ENCODE results near the gene OR52H1.

DNA sequence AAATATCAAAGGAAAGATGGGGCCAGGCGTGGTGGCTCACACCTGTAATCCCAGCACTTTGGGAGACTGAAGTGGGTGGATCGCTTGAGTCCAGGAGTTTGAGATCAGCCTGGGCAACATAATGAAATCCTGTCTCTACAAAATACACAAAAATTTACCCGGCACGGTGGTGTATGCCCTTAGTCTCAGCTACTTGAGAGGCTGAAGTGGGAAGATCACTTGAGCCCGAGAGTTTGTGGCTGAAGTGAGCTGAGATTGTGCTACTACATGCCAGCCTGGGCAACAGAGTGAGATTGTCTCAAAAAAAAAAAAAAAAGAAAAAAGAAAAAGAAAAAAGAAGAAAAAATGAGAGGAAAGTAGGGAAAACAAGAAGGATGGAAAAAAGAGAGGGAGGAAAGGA, 44.3 kb upstream of the OR52H1 start:
- TF ChIP-seq EP300 (IDR thresholded peaks at IDR 0.05) (no peak), POLR2AphosphoS5 (IDR thresholded peaks at IDR 0.05) (no peak), POLR2A (IDR thresholded peaks at IDR 0.05) (no peak)
- TF ChIP-seq, protein P1, sequence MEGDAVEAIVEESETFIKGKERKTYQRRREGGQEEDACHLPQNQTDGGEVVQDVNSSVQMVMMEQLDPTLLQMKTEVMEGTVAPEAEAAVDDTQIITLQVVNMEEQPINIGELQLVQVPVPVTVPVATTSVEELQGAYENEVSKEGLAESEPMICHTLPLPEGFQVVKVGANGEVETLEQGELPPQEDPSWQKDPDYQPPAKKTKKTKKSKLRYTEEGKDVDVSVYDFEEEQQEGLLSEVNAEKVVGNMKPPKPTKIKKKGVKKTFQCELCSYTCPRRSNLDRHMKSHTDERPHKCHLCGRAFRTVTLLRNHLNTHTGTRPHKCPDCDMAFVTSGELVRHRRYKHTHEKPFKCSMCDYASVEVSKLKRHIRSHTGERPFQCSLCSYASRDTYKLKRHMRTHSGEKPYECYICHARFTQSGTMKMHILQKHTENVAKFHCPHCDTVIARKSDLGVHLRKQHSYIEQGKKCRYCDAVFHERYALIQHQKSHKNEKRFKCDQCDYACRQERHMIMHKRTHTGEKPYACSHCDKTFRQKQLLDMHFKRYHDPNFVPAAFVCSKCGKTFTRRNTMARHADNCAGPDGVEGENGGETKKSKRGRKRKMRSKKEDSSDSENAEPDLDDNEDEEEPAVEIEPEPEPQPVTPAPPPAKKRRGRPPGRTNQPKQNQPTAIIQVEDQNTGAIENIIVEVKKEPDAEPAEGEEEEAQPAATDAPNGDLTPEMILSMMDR (IDR thresholded peaks at IDR 0.05): no peak
